DND-41 (cell line): ENCODE data around the gene CCDC91.

ENCODE experiments used
- EZH2 ChIP-seq: IDR thresholded peaks from 3 replicates; pipeline ENCODE4 v1.6.1; 2012; ENCODE audit warnings: borderline replicate concordance, low read depth, mild to moderate bottlenecking, moderate library complexity, low read length, inconsistent platforms; ENCODE audit not compliant: severe bottlenecking
- TF ChIP-seq, protein P1 (sequence below): IDR thresholded peaks from 2 replicates; pipeline ENCODE4 v1.5.1; 2012; ENCODE audit warnings: borderline replicate concordance, low read length, moderate library complexity, mild to moderate bottlenecking; ENCODE audit not compliant: poor library complexity, severe bottlenecking; ENCODE audit errors: extremely low read depth

GRCh38 chr12:28543021-28543890 lies 353.0 kb downstream of the CCDC91 start:
- TF ChIP-seq, protein P1, sequence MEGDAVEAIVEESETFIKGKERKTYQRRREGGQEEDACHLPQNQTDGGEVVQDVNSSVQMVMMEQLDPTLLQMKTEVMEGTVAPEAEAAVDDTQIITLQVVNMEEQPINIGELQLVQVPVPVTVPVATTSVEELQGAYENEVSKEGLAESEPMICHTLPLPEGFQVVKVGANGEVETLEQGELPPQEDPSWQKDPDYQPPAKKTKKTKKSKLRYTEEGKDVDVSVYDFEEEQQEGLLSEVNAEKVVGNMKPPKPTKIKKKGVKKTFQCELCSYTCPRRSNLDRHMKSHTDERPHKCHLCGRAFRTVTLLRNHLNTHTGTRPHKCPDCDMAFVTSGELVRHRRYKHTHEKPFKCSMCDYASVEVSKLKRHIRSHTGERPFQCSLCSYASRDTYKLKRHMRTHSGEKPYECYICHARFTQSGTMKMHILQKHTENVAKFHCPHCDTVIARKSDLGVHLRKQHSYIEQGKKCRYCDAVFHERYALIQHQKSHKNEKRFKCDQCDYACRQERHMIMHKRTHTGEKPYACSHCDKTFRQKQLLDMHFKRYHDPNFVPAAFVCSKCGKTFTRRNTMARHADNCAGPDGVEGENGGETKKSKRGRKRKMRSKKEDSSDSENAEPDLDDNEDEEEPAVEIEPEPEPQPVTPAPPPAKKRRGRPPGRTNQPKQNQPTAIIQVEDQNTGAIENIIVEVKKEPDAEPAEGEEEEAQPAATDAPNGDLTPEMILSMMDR: no peak
- no peak for TF ChIP-seq EZH2
